Measurements from ENCODE around the gene KRTAP10-5. TPM values are rescaled to one million over a fixed set of nuclear protein-coding genes. Genes with fewer than 3 reads are reported as not detected.
A peak's percentile ranks its signal among the peaks of the same experiment; 100 is the strongest.

KRTAP10-5 gene
- total and polyA plus RNA-seq, 9 of the 15 experiments (the other 6 are each of a cell fraction or from before 2014, with no cell fraction given) = not detected

DNA sequence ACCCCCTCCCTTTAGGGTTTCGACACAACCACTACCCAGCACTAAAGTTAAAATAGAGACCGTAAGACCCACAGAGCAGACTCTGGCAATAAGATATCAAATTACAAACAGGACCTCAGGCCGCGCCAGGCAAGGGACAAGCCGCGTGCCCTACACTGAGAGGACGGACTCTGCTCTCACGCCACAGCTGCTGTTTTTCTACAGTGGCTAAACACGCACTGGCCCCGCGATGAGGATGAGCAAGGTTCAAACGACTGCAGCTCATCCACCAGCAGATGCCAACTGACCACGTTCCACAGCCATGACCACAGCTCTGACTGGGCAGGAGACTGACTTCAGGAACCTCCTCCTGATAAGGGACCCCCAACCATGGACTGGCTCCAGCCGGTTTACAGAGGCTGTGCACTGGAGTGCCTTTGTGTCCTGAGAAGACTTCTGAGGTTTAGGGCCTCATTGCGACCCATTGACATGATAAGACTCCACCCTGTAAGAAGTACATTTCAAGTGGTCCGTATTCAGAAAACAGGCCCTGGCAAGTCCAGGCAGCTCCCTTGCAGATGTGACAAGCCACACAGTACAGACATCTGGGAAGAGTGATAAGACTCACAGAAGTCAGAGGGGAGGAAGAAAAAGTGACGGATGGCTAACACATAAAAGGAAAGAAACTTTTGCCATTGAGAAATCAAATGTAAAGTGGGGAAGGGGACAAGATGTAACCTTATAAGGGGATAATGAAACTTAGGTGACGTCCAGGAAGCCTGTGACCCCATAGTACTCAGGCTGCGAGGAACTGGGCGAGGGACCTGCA is 13.4 kb upstream of the KRTAP10-5 start (continued):
- TF ChIP-seq, protein P1, sequence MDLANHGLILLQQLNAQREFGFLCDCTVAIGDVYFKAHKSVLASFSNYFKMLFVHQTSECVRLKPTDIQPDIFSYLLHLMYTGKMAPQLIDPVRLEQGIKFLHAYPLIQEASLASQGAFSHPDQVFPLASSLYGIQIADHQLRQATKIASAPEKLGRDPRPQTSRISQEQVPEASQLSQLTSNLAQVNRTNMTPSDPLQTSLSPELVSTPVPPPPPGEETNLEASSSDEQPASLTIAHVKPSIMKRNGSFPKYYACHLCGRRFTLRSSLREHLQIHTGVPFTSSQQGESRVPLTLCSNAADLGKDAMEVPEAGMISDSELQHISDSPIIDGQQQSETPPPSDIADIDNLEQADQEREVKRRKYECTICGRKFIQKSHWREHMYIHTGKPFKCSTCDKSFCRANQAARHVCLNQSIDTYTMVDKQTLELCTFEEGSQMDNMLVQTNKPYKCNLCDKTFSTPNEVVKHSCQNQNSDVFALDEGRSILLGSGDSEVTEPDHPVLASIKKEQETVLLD (IDR thresholded peaks at IDR 0.05) = no peak
- TF ChIP-seq, protein P2, sequence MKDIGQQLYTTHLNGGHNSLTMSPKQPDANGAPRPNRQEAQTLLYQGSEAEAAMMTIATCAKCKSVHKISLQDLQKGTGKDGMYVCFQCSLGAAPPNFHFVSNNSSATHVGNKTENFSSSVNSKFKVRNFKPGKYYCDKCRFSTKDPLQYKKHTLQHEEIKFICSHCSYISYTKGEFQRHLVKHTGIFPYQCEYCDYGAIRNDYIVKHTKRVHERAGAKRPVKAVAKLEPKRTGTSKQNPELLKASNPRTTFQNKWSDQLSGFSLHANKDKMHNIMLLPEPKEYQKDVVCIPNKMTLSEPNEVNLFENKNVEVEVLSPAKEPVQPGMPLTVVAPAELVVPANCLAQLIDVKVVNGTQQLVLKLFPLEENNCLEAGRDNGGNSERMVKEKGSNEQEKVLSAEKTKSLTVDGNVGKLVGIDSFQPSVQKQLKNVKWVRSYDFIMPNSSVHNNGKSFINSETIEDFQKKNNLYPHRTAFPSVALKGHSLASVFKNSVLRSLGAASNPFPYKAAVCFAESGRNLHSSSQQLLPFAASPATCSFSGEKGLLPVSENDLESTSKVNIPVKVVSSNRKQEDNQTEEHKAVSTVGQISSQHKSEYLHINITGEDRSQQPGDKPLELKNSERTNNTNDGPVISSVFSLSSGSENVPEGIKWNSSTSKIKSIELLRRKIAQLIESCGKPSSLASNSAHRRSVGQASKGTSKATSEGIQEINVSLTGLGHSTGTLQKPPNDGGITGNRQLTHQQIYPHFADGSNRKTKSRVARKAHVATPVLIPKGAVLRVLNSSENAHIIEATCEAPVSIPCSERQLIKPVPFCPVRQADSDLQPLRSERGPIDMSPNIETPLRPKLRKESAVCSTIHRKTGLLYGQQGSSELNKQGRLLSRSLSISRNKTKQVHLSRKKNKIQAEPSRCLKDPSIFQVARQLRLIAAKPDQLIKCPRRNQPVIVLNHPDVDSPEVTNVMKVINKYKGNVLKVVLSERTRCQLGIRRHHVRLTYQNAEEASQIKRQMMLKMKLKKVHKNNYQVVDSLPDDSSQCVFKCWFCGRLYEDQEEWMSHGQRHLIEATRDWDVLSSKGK (CRISPR knock-in tag; IDR thresholded peaks at IDR 0.05) = no peak
- no peak for TF ChIP-seq CREB1 (IDR thresholded peaks at IDR 0.05)
- TF ChIP-seq CREB1 (CRISPR knock-in tag; IDR thresholded peaks at IDR 0.05) = peak; percentile 41
- no peak for TF ChIP-seq TAF1 (IDR thresholded peaks at IDR 0.05; ENCODE audit: control insufficient read depth, extremely low read depth, insufficient read depth, low read length, severe bottlenecking)
- TF ChIP-seq AFF1 (IDR thresholded peaks at IDR 0.05; ENCODE audit: low read depth in 1 of 2, partially characterized antibody in 2 of 2) = no peak
- no peak; the same call in 1 of the 2 replicates for TF ChIP-seq MAFG (tag; conservative IDR thresholded peaks at IDR 0.05)
- TF ChIP-seq NEUROD1 (IDR thresholded peaks at IDR 0.05; ENCODE audit: borderline replicate concordance, low read depth, low read length, partially characterized antibody) = no peak
- TF ChIP-seq EHMT2 (IDR thresholded peaks at IDR 0.05) = peak; percentile 83
- TF ChIP-seq MEF2A (IDR thresholded peaks at IDR 0.05; ENCODE audit: control insufficient read depth, low read depth, low read length) = no peak
- TF ChIP-seq CREM (IDR thresholded peaks at IDR 0.05; ENCODE audit: low read depth) = peak; percentile 31; the same call in 1 of the 2 replicates
